C4-2B (cell line): ENCODE results near the gene RRP9.

Source experiments
- H3K27ac ChIP-seq: fragments of 450-650 bp; 2 replicates; pipeline ENCODE4 v1.5.1; 2017
- ZFX ChIP-seq: fragments of 450-650 bp; IDR thresholded peaks from 2 replicates; pipeline ENCODE4 v1.6.1; 2017
- TF ChIP-seq, protein P1 (sequence below): fragments of 450-650 bp; conservative IDR thresholded peaks from 2 replicates; pipeline ENCODE4 v1.5.1; 2017; ENCODE audit warnings: mild to moderate bottlenecking

The RRP9 gene

DNA sequence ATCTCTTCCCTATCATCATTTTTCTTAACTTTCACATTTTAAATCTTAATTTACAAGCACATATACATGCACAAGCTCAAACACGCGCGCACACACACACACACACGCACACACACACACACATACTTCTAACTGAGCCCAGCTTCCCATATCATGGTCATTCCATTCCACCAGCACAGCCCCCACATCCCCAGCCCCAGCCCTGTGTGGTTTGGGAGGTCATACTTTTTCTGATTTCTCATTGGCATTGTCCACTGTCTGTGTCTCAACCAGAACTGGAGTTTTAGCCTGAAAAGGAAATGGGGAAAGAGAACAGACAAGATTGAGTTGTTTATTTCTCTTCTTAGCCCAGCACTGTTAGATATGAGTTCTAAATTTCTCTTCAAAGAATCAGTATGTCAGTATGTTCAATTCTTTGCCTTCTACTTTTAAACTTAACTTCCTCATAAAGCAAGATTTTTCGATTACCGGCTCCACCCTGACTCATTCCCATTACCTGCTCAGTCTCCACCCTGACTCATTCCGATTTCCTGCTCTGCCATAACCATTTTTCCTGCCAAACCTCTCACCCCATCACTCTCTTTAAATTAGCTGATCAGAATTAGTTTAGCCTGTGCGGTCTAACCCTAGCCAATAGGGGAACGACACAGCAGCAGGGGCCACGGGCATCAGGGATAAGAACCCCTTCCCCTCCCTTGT, 44.9 kb downstream of the RRP9 start:
- TF ChIP-seq ZFX, result no peak
- TF ChIP-seq, protein P1, sequence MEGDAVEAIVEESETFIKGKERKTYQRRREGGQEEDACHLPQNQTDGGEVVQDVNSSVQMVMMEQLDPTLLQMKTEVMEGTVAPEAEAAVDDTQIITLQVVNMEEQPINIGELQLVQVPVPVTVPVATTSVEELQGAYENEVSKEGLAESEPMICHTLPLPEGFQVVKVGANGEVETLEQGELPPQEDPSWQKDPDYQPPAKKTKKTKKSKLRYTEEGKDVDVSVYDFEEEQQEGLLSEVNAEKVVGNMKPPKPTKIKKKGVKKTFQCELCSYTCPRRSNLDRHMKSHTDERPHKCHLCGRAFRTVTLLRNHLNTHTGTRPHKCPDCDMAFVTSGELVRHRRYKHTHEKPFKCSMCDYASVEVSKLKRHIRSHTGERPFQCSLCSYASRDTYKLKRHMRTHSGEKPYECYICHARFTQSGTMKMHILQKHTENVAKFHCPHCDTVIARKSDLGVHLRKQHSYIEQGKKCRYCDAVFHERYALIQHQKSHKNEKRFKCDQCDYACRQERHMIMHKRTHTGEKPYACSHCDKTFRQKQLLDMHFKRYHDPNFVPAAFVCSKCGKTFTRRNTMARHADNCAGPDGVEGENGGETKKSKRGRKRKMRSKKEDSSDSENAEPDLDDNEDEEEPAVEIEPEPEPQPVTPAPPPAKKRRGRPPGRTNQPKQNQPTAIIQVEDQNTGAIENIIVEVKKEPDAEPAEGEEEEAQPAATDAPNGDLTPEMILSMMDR, result no peak
- H3K27ac ChIP-seq, result no peak overlapping the region

DNA sequence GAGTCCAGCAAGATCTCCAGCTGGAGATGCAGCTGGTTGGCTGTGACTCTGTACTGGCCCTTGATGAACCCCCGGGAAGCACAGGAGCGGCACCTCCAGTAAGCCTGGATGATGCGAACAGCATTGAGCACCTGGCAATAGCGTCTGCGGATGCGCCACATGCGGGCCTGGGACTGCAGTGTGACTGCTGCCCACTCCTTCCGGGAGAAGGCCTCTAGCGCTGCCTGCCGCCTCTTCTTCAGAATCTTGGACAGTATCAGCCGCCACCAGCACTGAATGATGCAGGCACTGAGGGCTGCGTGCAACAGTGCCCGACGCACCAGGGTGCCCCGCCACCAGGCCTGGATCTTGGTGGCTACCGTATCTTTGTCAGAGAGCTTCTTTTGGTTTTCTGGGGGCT, 46.8 kb downstream of the RRP9 start:
- TF ChIP-seq, protein P1, result no peak
- TF ChIP-seq ZFX, result no peak
- no peak overlapping the region for H3K27ac ChIP-seq

DNA sequence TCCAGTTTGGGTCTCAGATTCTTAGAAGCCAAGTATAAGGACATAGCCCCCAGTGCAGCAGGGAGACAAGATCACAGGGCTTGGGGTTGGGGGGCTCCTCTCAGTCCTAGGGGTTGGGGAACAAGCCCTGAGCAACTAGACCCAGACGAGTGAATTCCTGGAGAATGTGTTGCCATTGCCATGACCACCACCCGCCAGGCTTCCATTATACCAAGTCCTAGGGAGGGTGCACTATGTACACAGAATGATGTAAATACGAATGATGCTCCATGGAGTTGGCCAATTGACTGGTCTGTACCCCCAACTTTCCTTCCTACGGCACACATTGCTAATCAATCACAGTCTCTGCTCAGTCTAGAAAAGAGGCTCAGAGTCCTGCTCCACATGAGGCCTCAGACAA, 47.3 kb downstream of the RRP9 start:
- H3K27ac ChIP-seq, result no peak overlapping the region
- TF ChIP-seq, protein P1, result no peak
- no peak for TF ChIP-seq ZFX

DNA sequence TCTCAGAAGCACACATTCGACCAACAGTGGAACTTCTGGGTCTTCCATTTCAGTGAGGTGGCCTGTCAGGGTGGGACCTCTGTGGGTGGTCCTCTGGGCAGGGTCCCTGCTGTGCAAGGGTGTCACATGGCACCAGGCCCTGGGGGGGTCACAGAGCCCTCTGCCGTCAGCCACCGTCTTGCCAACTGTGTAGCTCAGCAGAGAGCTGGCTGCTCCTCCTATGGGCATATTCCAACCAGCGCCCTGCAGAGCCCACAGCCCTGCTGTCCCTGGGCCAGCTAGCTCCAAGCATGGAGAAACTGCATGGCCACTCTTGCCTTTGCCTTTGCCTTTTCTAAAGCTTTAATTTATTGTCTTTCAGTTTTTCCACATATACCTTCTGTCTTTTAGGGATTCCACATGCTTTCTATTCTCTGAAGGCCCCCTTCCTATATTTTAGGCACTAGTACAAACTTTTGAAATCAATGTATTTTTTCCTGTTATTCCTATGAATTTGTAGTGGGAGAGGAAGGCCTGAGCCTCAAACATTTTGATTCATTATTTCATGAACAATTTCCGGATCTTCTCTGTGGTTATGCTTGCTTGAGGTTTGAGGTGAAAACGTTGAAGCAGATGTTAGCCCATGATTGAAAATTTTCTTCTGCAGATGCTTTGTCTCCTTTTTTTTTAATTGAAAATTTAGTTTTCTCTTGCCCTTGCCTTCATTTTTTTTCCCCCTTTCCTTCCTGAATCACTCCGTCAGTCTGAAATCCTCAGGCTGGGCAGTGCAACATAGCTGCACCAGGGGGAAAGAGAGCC, 50.3 kb downstream of the RRP9 start:
- H3K27ac ChIP-seq, result no peak overlapping the region
- TF ChIP-seq, protein P1, result no peak
- no peak for TF ChIP-seq ZFX

DNA sequence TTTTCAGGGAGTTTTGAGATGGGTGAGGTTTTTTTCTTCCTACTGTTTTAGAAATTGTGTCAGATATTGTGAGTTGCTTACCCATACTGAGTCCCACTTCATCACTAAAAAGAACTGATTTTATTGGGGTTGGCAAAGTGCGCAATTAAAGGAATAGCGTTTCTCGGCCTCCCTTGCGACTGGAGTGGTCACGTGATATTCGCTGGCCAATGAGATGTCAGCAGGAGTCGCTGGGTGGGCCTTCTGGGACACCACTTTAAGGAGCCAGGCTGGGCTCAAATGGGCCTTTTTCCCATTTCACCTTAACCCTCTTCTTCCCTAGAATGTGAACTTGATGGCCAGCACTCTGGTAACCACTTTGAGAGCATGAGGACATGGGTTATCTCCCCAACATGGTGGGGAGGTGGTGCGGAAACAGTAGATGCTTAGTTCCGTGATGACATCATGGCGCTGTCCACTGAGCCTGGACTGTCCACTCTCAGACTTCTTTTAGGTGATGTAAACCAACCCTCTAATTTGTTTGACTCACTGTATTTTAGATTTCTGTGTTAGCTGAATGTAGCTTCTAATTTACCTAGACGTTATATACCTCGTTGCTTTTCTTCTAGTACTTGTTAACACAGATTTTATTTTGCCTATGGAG, 53.1 kb downstream of the RRP9 start:
- no peak overlapping the region for H3K27ac ChIP-seq
- TF ChIP-seq, protein P1, result no peak
- TF ChIP-seq ZFX, result no peak

DNA sequence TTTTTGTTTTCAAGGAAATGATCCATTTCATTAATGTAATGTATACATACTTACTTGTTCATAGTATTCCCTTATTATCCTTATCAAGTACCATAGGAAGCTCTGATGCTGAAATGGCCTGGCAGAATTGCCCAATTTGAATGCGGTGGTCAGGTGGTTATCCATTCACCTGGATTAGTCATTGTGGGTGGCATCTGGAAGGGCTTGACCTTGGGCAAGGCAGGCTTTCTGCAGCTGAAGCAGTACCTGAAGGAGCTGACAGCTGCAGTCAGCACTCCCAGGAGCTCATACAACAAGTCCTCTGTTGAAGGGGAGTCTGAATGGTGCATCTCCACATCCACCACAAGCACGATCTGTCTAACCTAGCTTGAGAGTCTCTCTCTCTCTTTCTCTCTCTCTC, 54.1 kb downstream of the RRP9 start:
- no peak for TF ChIP-seq ZFX
- TF ChIP-seq, protein P1, result no peak
- no peak overlapping the region for H3K27ac ChIP-seq

DNA sequence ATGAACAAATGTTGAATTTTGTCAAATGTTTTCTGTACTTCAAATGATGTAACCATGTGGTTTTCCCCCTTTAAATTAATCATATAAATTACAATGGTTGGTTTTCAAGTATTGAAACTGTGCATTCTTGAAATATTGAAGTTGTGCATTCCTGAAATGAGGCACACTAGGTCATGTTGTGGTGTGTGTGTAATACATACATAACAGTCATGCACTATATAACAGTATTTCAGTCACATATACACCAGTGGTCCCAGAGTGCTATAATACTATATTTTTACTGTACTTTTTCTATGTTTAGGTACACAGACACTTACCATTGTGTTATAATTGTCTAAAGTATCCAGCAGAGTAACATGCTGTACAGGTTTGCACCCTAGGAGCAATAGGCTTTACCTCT, 55.3 kb downstream of the RRP9 start:
- H3K27ac ChIP-seq, result no peak overlapping the region
- no peak for TF ChIP-seq ZFX
- TF ChIP-seq, protein P1, result no peak
